ENCODE data around the gene DNLZ. TPM values are rescaled to one million over a fixed set of nuclear protein-coding genes. Genes with fewer than 3 reads are reported as not detected.

The DNLZ gene
- total RNA-seq, 1 donor from 2014 or later, result 19.9 TPM

DNA sequence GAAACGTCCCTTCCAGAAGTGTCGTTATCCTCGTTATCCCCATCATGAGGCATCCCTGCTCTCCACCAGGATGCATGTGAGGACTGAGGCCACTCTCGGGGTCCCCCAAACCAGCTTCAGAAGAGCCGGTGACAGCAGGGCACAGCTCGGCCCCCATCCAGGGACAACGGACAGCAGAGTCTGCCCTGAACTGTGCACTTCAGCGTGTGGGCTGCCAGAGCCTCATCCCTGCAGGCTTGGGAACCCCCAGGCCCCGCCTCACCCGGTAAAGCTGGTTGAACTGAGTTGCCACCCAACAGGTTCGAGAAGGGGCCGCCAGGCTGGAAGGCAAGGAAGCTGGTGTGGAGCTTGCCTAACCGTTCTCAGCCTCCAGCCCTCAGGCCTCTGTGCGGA is 10.6 kb upstream of the DNLZ start:
- H3K4me1 Mint-ChIP-seq (ENCODE audit: low read depth), result peaks cover 14% of the 10 kb centered on the region
- H3K36me3 Mint-ChIP-seq (ENCODE audit: low read depth), result no peaks in the 10 kb centered on the region
- H3K27me3 Mint-ChIP-seq (ENCODE audit: low read depth), result no peaks in the 10 kb centered on the region
- no peaks in the 10 kb centered on the region for H3K9me3 Mint-ChIP-seq (ENCODE audit: low read depth)
- no peak overlapping the region for H3K27ac Mint-ChIP-seq (ENCODE audit: unreplicated experiment)
- no peak for DNase-seq (ENCODE audit: low spot score)
- no peak for TF ChIP-seq CTCF (IDR thresholded peaks at IDR 0.05)
- no peak overlapping the region for H3K4me3 Mint-ChIP-seq (ENCODE audit: unreplicated experiment)

GRCh38 chr9:136373300-136374182 is 10.0 kb upstream of the DNLZ start, which contains the start of gene CARD9:
CARD9 (minus strand) TSS chr9:136373669; CDS start chr9:136372078, 1,591 bp downstream.
- no peaks in the 10 kb centered on the region for H3K9me3 Mint-ChIP-seq (ENCODE audit: low read depth)
- peaks cover 14% of the 10 kb centered on the region for H3K4me1 Mint-ChIP-seq (ENCODE audit: low read depth)
- peak within 1 kb of the TSS; percentile 88 for H3K27ac Mint-ChIP-seq (ENCODE audit: unreplicated experiment)
- H3K36me3 Mint-ChIP-seq (ENCODE audit: low read depth), result no peaks in the 10 kb centered on the region
- no peaks in the 10 kb centered on the region for H3K27me3 Mint-ChIP-seq (ENCODE audit: low read depth)
- DNase-seq (ENCODE audit: low spot score), result no peak
- H3K4me3 Mint-ChIP-seq (ENCODE audit: unreplicated experiment), result peak within 1 kb of the TSS; percentile 45
- TF ChIP-seq CTCF (IDR thresholded peaks at IDR 0.05), result no peak

DNA sequence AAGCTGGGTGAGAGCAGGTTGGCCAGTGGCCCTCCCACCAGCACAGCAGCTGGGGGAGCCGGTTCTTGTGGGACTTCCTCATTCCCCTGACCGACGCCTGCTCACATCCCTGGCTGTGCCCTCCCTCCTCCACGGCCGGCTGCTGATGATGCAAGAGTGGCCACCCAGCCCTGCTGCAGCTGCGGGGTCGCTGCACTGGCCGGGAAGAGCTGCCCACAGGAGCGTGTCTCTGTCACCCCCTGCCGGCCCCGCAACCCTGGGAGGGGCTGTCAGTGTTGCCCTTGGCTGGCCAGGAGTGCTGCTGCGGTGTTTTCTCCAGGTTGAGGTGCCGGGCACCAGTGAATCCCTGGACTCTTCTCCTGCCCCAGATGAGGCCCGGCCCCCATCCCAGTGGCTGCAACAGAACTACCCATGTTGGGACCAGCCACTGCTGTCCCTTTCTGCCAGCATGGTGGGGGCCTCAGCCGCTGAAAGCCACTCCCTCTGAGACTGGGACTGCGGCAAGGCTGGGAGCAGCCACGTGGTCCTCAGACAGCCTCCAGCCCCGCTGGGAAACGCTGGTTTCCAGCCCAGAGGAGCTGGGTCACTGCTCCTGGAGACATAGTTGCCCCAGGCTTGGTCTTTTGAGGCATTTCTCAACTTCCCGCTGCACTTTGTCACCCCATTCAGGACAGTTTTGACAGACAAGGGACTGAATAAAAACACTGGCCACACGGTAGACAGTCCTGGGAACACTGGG is 9.2 kb upstream of the DNLZ start:
- H3K9me3 Mint-ChIP-seq (ENCODE audit: low read depth), result no peaks in the 10 kb centered on the region
- H3K27ac Mint-ChIP-seq (ENCODE audit: unreplicated experiment), result peak overlapping the region; percentile 88
- H3K4me3 Mint-ChIP-seq (ENCODE audit: unreplicated experiment), result peak overlapping the region; percentile 45

GRCh38 chr9:136372006-136372405 is 8.5 kb upstream of the DNLZ start:
- TF ChIP-seq CTCF (IDR thresholded peaks at IDR 0.05), result no peak
- DNase-seq (ENCODE audit: low spot score), result no peak
- Mint-ChIP-seq H3K9me3 (ENCODE audit: low read depth) (no peaks in the 10 kb centered on the region), H3K27me3 (ENCODE audit: low read depth) (no peaks in the 10 kb centered on the region), H3K4me1 (ENCODE audit: low read depth) (peaks cover 14% of the 10 kb centered on the region), H3K27ac (ENCODE audit: unreplicated experiment) (no peak overlapping the region), H3K36me3 (ENCODE audit: low read depth) (no peaks in the 10 kb centered on the region), H3K4me3 (ENCODE audit: unreplicated experiment) (no peak overlapping the region)

More for the DNA sequence above, 9.2 kb upstream of the DNLZ start:
- Mint-ChIP-seq H3K36me3 (ENCODE audit: low read depth) (no peaks in the 10 kb centered on the region), H3K27me3 (ENCODE audit: low read depth) (no peaks in the 10 kb centered on the region), H3K4me1 (ENCODE audit: low read depth) (peaks cover 14% of the 10 kb centered on the region)
- peak; percentile 62 for TF ChIP-seq CTCF (IDR thresholded peaks at IDR 0.05)
- no peak for DNase-seq (ENCODE audit: low spot score)

GRCh38 chr9:136371533-136371880 is 8.0 kb upstream of the DNLZ start:
- no peak for DNase-seq (ENCODE audit: low spot score)
- H3K36me3 Mint-ChIP-seq (ENCODE audit: low read depth), result no peaks in the 10 kb centered on the region
- no peaks in the 10 kb centered on the region for H3K27me3 Mint-ChIP-seq (ENCODE audit: low read depth)
- no peak overlapping the region for H3K4me3 Mint-ChIP-seq (ENCODE audit: unreplicated experiment)
- no peak overlapping the region for H3K27ac Mint-ChIP-seq (ENCODE audit: unreplicated experiment)
- H3K9me3 Mint-ChIP-seq (ENCODE audit: low read depth), result no peaks in the 10 kb centered on the region
- H3K4me1 Mint-ChIP-seq (ENCODE audit: low read depth), result peaks cover 14% of the 10 kb centered on the region
- TF ChIP-seq CTCF (IDR thresholded peaks at IDR 0.05), result no peak
